Neuron (in vitro differentiated cells): Measurements from ENCODE around the gene EREG.

Source experiments
- H2AFZ ChIP-seq: one replicate; pipeline ENCODE4 v1.6.1; 2013; ENCODE audit warnings: low read depth, mild to moderate bottlenecking, inconsistent platforms, low read length, moderate library complexity
- H3K27me3 ChIP-seq: one replicate; pipeline ENCODE4 v1.6.1; 2013; ENCODE audit warnings: low read length; ENCODE audit not compliant: insufficient read depth
- H3K36me3 ChIP-seq: one replicate; pipeline ENCODE4 v1.6.1; 2013; ENCODE audit warnings: low read length; ENCODE audit not compliant: insufficient read depth
- H3K4me1 ChIP-seq: one replicate; pipeline ENCODE4 v1.6.1; 2013; ENCODE audit warnings: low read length; ENCODE audit not compliant: insufficient read depth
- H3K4me3 ChIP-seq: 2 replicates; pipeline ENCODE4 v1.5.1; 2013; ENCODE audit warnings: mild to moderate bottlenecking, low read length, moderate library complexity
- H3K9me3 ChIP-seq: one replicate; pipeline ENCODE4 v1.6.1; 2013; ENCODE audit warnings: low read length

Gene EREG

GRCh38 chr4:74364256-74364651 is 691 bp upstream of the EREG start:
- Histone ChIP-seq H3K9me3 (no peaks in the 10 kb centered on the region), H3K36me3 (no peaks in the 10 kb centered on the region), H2AFZ (no peak overlapping the region), H3K4me3 (no peak overlapping the region), H3K4me1 (peaks cover 13% of the 10 kb centered on the region), H3K27me3 (peaks cover 28% of the 10 kb centered on the region)

DNA sequence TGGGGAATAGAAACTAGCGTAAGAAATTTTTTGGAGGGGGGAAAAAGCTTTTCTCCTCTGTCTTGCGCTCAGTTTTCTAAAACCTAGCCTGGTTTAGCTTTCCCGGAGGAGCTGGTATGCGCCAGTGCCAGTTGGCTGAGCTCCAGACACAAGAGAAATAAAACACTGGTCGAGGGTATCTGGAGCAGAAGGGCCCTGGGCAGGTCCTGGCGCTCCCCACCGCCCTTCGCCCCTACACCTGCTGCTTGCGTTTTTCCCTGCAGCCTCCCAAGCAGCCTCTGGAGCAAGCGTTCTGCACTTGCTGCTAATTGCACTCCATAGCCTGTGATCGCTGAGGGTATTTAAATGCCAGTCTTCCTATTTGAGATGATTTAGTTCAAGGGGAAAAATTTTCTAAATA is 816 bp downstream of the EREG start:
- Histone ChIP-seq H2AFZ (no peak overlapping the region), H3K36me3 (no peaks in the 10 kb centered on the region), H3K4me3 (no peak overlapping the region), H3K27me3 (peaks cover 28% of the 10 kb centered on the region), H3K4me1 (peaks cover 13% of the 10 kb centered on the region), H3K9me3 (no peaks in the 10 kb centered on the region)

GRCh38 chr4:74366367-74366911 is 1.5 kb downstream of the EREG start:
- Histone ChIP-seq H2AFZ (no peak overlapping the region), H3K9me3 (no peaks in the 10 kb centered on the region), H3K4me1 (peaks cover 13% of the 10 kb centered on the region), H3K27me3 (peaks cover 28% of the 10 kb centered on the region), H3K36me3 (no peaks in the 10 kb centered on the region), H3K4me3 (no peak overlapping the region)

- Histone ChIP-seq H3K4me3 (no peak overlapping the region), H3K4me1 (peaks cover 13% of the 10 kb centered on the region), H3K27me3 (peaks cover 28% of the 10 kb centered on the region), H3K9me3 (no peaks in the 10 kb centered on the region), H2AFZ (no peak overlapping the region), H3K36me3 (no peaks in the 10 kb centered on the region)
These were observed 2.8 kb downstream of the EREG start for GRCh38 chr4:74367656-74368290.

GRCh38 chr4:74368596-74368995 is 3.7 kb downstream of the EREG start:
- no peak overlapping the region for H3K4me3 ChIP-seq
- no peaks in the 10 kb centered on the region for H3K36me3 ChIP-seq
- H2AFZ ChIP-seq = no peak overlapping the region
- H3K4me1 ChIP-seq = peaks cover 13% of the 10 kb centered on the region
- H3K9me3 ChIP-seq = no peaks in the 10 kb centered on the region
- H3K27me3 ChIP-seq = peaks cover 28% of the 10 kb centered on the region

DNA sequence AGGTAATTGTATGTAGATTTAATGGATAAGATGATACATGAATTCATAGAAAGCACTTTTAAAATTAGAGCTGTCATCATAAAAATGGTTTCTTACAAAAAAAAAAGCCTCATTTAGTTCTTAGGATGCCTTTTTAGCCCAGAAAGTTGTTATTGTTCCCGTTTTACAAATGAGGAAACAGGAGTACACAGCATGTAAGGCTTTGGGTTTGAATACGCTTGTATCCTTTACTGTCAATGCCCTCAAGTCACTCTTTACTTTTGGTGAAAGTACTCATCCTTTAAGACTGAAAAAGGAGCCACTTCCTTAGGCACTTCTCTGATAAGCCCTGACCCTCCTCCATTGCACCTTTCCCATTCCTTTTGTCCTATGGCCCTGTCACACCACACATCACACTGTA is 4.9 kb downstream of the EREG start:
- Histone ChIP-seq H3K4me1 (peaks cover 10% of the 10 kb centered on the region), H3K4me3 (no peak overlapping the region), H3K9me3 (no peaks in the 10 kb centered on the region), H3K27me3 (peaks cover 17% of the 10 kb centered on the region), H3K36me3 (no peaks in the 10 kb centered on the region), H2AFZ (no peak overlapping the region)

DNA sequence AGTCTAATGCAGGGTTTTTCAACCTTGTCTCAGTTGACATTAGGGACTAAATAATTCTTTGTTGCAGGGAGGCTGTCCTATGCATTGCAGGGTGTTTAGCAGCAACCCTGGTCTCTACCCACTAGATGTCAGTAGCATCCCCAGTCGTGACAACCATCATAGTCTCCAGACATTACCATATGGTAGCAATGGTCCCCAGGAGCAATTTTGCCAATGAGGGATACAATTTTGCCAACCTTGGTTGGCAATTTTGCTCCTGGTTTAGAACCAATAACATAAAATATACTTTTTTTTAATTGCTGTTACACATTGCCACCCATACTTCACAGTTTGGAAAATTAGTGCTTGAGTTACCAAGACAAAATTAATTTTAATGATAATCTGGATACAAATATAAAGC is 6.0 kb downstream of the EREG start:
- Histone ChIP-seq H3K9me3 (no peaks in the 10 kb centered on the region), H3K4me1 (no peaks in the 10 kb centered on the region), H3K27me3 (peaks cover 9% of the 10 kb centered on the region), H3K36me3 (no peaks in the 10 kb centered on the region), H3K4me3 (no peak overlapping the region), H2AFZ (no peak overlapping the region)

DNA sequence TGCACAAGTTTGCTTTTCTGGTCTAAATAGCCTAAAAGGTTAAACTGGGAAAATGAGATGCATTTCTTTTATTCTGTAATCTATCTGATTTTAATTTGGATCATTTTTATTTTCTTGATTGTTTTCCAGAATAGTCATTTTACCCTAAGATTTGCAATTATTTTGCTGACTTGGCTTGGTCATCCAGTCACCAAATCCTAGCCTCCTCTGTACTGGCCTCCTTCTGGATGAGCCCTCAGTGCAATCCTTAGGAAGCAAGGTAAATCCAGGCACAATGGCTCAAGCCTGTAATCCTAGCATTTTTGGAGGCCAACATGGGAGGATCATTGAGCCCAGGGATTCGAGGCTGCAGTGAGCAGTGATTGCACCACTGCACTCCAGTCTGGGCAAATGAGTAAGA is 9.2 kb downstream of the EREG start:
- Histone ChIP-seq H2AFZ (no peak overlapping the region), H3K4me3 (no peak overlapping the region), H3K27me3 (no peaks in the 10 kb centered on the region), H3K9me3 (no peaks in the 10 kb centered on the region), H3K36me3 (no peaks in the 10 kb centered on the region), H3K4me1 (no peaks in the 10 kb centered on the region)

DNA sequence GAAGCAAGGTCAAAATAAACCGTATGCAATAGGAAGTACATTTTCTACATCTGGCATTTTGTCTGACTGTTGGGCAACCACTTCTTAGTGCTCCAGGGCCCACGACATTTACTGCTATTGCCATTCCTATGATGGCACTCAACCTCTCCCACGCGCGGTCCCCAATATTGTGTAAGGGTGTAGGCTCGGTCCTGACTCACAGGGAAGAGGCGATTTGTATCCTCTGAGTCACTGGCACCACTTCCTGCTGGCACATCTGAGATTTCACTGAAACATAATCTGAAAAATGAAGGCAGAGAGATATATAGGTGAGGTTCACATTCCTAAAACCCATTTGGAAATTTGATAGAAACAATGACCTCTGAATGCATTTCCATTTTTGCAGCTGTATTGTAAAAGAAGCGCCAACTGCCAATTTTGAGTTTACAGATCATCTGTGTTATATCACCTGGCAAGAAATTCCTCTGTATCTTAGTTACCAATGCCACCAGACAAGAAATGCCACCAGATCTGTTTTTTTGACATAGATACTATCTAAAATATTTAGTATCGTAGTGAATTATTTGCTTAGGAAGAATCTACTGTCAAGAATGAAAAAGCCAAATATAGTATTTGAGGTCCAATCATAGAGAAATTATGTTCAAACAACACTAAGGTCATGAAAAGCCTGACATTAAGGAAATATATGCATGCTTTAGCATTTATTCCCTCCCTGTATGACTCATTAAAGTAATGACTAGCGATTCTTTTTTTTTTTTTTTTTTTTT is 9.8 kb downstream of the EREG start:
- no peaks in the 10 kb centered on the region for H3K4me1 ChIP-seq
- no peaks in the 10 kb centered on the region for H3K27me3 ChIP-seq
- no peak overlapping the region for H2AFZ ChIP-seq
- no peak overlapping the region for H3K4me3 ChIP-seq
- H3K36me3 ChIP-seq = no peaks in the 10 kb centered on the region
- H3K9me3 ChIP-seq = no peaks in the 10 kb centered on the region

GRCh38 chr4:74375824-74376426 is 11.0 kb downstream of the EREG start:
- H3K27me3 ChIP-seq = no peaks in the 10 kb centered on the region
- H3K4me1 ChIP-seq = no peaks in the 10 kb centered on the region
- H3K4me3 ChIP-seq = no peak overlapping the region
- H2AFZ ChIP-seq = no peak overlapping the region
- no peaks in the 10 kb centered on the region for H3K36me3 ChIP-seq
- H3K9me3 ChIP-seq = no peaks in the 10 kb centered on the region

GRCh38 chr4:74376888-74377483 is 12.0 kb downstream of the EREG start:
- H3K27me3 ChIP-seq = no peaks in the 10 kb centered on the region

DNA sequence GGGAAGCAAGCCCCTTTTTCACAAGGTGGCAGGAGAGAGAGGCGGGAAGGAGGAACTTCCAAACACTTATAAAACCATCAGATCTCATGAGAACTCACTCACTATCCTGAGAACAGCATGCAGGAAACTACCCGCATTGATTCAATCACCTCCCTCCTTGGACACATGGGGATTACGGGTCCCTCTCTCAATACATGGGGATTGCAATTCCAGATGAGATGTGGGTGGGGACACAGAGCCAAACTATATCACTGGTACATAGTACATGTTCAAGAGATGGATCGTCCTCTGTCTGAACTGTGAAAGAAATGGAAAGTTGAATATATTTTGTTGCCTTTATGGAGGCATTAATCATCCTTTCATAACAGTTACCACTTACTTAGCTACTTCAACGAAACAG is 12.8 kb downstream of the EREG start:
- no peaks in the 10 kb centered on the region for H3K36me3 ChIP-seq
- no peaks in the 10 kb centered on the region for H3K4me1 ChIP-seq

More at GRCh38 chr4:74376888-74377483, 12.0 kb downstream of the EREG start:
- Histone ChIP-seq H3K9me3 (no peaks in the 10 kb centered on the region), H3K36me3 (no peaks in the 10 kb centered on the region), H3K4me3 (no peak overlapping the region), H2AFZ (no peak overlapping the region), H3K4me1 (no peaks in the 10 kb centered on the region)

GRCh38 chr4:74378573-74378972 is 13.6 kb downstream of the EREG start:
- Histone ChIP-seq H2AFZ (no peak overlapping the region), H3K4me1 (no peaks in the 10 kb centered on the region)

More for the DNA sequence above, 12.8 kb downstream of the EREG start:
- no peak overlapping the region for H3K4me3 ChIP-seq
- H3K27me3 ChIP-seq = no peaks in the 10 kb centered on the region
- no peak overlapping the region for H2AFZ ChIP-seq
- no peaks in the 10 kb centered on the region for H3K9me3 ChIP-seq

More at GRCh38 chr4:74378573-74378972, 13.6 kb downstream of the EREG start:
- Histone ChIP-seq H3K9me3 (no peaks in the 10 kb centered on the region), H3K27me3 (no peaks in the 10 kb centered on the region), H3K4me3 (no peak overlapping the region), H3K36me3 (no peaks in the 10 kb centered on the region)
